HepG2 (cell line): Measurements from ENCODE around the gene PPM1F. TPM values are rescaled to one million over a fixed set of nuclear protein-coding genes. Genes with fewer than 3 reads are reported as not detected.

ENCODE experiments used
- ARHGAP35 ChIP-seq: sonication (generic); formaldehyde crosslinking; IDR thresholded peaks from 2 replicates; pipeline ENCODE4 v1.9.0; 2022; ENCODE audit warnings: mild to moderate bottlenecking, inconsistent platforms, moderate library complexity, missing genetic modification reagents, borderline replicate concordance
- FOSL1 ChIP-seq: sonication (generic); formaldehyde crosslinking; IDR thresholded peaks from 2 replicates; pipeline ENCODE4 v1.9.0; 2021; ENCODE audit warnings: missing genetic modification reagents, borderline replicate concordance
- FOXA1 ChIP-seq, 2 experiments: fragments of 450-650 bp in 1 of 2; sonication (generic) in 1 of 2; formaldehyde crosslinking in 1 of 2; IDR thresholded peaks; 2 replicates each; pipeline versions ENCODE4 v1.4.0 to v1.6.1; 2016 to 2020; ENCODE audit warnings: missing genetic modification reagents in 1 of 2
- HES4 ChIP-seq: sonication (generic); formaldehyde crosslinking; IDR thresholded peaks from 2 replicates; pipeline ENCODE4 v1.9.0; 2021; ENCODE audit warnings: mild to moderate bottlenecking, missing genetic modification reagents, borderline replicate concordance
- HNF4A ChIP-seq: sonication (generic); formaldehyde crosslinking; IDR thresholded peaks from 2 replicates; pipeline ENCODE4 v1.4.0; 2020; ENCODE audit warnings: missing genetic modification reagents
- KDM2A ChIP-seq: sonication (generic); formaldehyde crosslinking; IDR thresholded peaks from 2 replicates; pipeline ENCODE4 v1.4.0; 2020; ENCODE audit warnings: low read depth, missing genetic modification reagents, borderline replicate concordance
- KLF9 ChIP-seq: IDR thresholded peaks from 2 replicates; pipeline ENCODE4 v1.6.1; 2016; ENCODE audit warnings: low read depth
- PHF21A ChIP-seq: sonication (generic); formaldehyde crosslinking; IDR thresholded peaks from 2 replicates; pipeline ENCODE4 v1.5.0; 2020; ENCODE audit warnings: mild to moderate bottlenecking, missing genetic modification reagents
- SMAD9 ChIP-seq: sonication (generic); formaldehyde crosslinking; IDR thresholded peaks from 2 replicates; pipeline ENCODE4 v1.5.1; 2020; ENCODE audit warnings: mild to moderate bottlenecking, missing genetic modification reagents
- THAP7 ChIP-seq: sonication (generic); formaldehyde crosslinking; IDR thresholded peaks from 2 replicates; pipeline ENCODE4 v1.8.1; 2023; ENCODE audit warnings: mild to moderate bottlenecking, missing genetic modification reagents
- ZNF292 ChIP-seq: sonication (generic); formaldehyde crosslinking; IDR thresholded peaks from 2 replicates; pipeline ENCODE4 v1.8.1; 2022; ENCODE audit warnings: mild to moderate bottlenecking, low read depth, missing genetic modification reagents, borderline replicate concordance
- ZNF775 ChIP-seq: sonication (generic); formaldehyde crosslinking; IDR thresholded peaks from 2 replicates; pipeline ENCODE4 v1.4.0; 2020; ENCODE audit warnings: missing genetic modification reagents, mild to moderate bottlenecking, moderate library complexity, borderline replicate concordance
- polyA plus RNA-seq, 8 experiments: library from polyadenylated mRNA; depleted of rRNA in 3 of 8; stranded (reverse) in 7 of 8; unstranded in 1 of 8; fragments of >200 nt; fragmentation: Illumina TruSeq in 4 of 8; extraction: Trizol in 4 of 8; gene quantifications; 2 replicates each; pipeline versions ENCODE4 v1.2.1 to v1.2.3, GENCODE V29; 2011 to 2016; ENCODE audit warnings: low read depth in 4 of 8, missing spikeins in 1 of 8, mixed read lengths in 1 of 8; ENCODE audit not compliant: insufficient read depth in 1 of 8
- total RNA-seq, 5 experiments: library from RNA; depleted of rRNA; stranded (reverse); fragments of >200 nt; fragmentation: Illumina TruSeq; extraction: Trizol; gene quantifications; 2 replicates each; pipeline ENCODE4 v1.2.3, GENCODE V29; 2016; ENCODE audit warnings: low read depth in 1 of 5
- TF ChIP-seq, protein P1 (sequence below): sonication (generic); formaldehyde crosslinking; IDR thresholded peaks from 2 replicates; pipeline ENCODE4 v1.4.0; 2020; ENCODE audit warnings: missing genetic modification reagents, mild to moderate bottlenecking, borderline replicate concordance
- TF ChIP-seq, protein P2 (sequence below): sonication (generic); formaldehyde crosslinking; IDR thresholded peaks from 2 replicates; pipeline ENCODE4 v1.4.0; 2020; ENCODE audit warnings: missing genetic modification reagents
- TF ChIP-seq, protein P3 (sequence below): sonication (generic); formaldehyde crosslinking; IDR thresholded peaks from 2 replicates; pipeline ENCODE4 v1.4.0; 2020; ENCODE audit warnings: missing genetic modification reagents

PPM1F gene
- total and polyA plus RNA-seq, 2 of the 13 experiments (the other 11 are each of a cell fraction or from before 2014, with no cell fraction given): 11.0 to 19.6 TPM

- TF ChIP-seq, protein P1, sequence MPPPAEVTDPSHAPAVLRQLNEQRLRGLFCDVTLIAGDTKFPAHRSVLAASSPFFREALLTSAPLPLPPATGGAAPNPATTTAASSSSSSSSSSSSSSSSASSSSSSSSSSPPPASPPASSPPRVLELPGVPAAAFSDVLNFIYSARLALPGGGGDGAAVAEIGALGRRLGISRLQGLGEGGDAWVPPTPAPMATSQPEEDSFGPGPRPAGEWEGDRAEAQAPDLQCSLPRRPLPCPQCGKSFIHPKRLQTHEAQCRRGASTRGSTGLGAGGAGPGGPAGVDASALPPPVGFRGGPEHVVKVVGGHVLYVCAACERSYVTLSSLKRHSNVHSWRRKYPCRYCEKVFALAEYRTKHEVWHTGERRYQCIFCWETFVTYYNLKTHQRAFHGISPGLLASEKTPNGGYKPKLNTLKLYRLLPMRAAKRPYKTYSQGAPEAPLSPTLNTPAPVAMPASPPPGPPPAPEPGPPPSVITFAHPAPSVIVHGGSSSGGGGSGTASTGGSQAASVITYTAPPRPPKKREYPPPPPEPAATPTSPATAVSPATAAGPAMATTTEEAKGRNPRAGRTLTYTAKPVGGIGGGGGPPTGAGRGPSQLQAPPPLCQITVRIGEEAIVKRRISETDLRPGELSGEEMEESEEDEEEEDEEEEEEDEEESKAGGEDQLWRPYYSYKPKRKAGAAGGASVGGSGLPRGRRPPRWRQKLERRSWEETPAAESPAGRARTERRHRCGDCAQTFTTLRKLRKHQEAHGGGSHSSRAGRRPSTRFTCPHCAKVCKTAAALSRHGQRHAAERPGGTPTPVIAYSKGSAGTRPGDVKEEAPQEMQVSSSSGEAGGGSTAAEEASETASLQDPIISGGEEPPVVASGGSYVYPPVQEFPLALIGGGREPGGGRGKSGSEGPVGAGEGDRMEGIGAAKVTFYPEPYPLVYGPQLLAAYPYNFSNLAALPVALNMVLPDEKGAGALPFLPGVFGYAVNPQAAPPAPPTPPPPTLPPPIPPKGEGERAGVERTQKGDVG (CRISPR knock-in tag): 0 out of 2 replicates have a peak, but pooled peaks have one; percentile 84
- peak; percentile 79; the same call in 1 of the 2 replicates for TF ChIP-seq ZNF292
- TF ChIP-seq KDM2A (CRISPR knock-in tag): peak; percentile 92
- TF ChIP-seq SMAD9: no peak
- no peak for TF ChIP-seq PHF21A (CRISPR knock-in tag)
- TF ChIP-seq, protein P2, sequence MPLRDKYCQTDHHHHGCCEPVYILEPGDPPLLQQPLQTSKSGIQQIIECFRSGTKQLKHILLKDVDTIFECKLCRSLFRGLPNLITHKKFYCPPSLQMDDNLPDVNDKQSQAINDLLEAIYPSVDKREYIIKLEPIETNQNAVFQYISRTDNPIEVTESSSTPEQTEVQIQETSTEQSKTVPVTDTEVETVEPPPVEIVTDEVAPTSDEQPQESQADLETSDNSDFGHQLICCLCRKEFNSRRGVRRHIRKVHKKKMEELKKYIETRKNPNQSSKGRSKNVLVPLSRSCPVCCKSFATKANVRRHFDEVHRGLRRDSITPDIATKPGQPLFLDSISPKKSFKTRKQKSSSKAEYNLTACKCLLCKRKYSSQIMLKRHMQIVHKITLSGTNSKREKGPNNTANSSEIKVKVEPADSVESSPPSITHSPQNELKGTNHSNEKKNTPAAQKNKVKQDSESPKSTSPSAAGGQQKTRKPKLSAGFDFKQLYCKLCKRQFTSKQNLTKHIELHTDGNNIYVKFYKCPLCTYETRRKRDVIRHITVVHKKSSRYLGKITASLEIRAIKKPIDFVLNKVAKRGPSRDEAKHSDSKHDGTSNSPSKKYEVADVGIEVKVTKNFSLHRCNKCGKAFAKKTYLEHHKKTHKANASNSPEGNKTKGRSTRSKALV (CRISPR knock-in tag): peak; percentile 41; the same call in 1 of the 2 replicates
- TF ChIP-seq, protein P3, sequence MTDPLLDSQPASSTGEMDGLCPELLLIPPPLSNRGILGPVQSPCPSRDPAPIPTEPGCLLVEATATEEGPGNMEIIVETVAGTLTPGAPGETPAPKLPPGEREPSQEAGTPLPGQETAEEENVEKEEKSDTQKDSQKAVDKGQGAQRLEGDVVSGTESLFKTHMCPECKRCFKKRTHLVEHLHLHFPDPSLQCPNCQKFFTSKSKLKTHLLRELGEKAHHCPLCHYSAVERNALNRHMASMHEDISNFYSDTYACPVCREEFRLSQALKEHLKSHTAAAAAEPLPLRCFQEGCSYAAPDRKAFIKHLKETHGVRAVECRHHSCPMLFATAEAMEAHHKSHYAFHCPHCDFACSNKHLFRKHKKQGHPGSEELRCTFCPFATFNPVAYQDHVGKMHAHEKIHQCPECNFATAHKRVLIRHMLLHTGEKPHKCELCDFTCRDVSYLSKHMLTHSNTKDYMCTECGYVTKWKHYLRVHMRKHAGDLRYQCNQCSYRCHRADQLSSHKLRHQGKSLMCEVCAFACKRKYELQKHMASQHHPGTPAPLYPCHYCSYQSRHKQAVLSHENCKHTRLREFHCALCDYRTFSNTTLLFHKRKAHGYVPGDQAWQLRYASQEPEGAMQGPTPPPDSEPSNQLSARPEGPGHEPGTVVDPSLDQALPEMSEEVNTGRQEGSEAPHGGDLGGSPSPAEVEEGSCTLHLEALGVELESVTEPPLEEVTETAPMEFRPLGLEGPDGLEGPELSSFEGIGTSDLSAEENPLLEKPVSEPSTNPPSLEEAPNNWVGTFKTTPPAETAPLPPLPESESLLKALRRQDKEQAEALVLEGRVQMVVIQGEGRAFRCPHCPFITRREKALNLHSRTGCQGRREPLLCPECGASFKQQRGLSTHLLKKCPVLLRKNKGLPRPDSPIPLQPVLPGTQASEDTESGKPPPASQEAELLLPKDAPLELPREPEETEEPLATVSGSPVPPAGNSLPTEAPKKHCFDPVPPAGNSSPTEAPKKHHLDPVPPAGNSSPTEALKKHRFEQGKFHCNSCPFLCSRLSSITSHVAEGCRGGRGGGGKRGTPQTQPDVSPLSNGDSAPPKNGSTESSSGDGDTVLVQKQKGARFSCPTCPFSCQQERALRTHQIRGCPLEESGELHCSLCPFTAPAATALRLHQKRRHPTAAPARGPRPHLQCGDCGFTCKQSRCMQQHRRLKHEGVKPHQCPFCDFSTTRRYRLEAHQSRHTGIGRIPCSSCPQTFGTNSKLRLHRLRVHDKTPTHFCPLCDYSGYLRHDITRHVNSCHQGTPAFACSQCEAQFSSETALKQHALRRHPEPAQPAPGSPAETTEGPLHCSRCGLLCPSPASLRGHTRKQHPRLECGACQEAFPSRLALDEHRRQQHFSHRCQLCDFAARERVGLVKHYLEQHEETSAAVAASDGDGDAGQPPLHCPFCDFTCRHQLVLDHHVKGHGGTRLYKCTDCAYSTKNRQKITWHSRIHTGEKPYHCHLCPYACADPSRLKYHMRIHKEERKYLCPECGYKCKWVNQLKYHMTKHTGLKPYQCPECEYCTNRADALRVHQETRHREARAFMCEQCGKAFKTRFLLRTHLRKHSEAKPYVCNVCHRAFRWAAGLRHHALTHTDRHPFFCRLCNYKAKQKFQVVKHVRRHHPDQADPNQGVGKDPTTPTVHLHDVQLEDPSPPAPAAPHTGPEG: no peak; the same call in 1 of the 2 replicates
- no peak for TF ChIP-seq FOSL1 (CRISPR knock-in tag)
- TF ChIP-seq HES4 (CRISPR knock-in tag): 0 out of 2 replicates have a peak, but pooled peaks have one; percentile 45
- no peak for TF ChIP-seq ARHGAP35
- TF ChIP-seq HNF4A (CRISPR knock-in tag): no peak; the same call in 1 of the 2 replicates
- TF ChIP-seq FOXA1 (IDR thresholded peaks at IDR 0.05): no peak
- TF ChIP-seq FOXA1 (CRISPR knock-in tag; IDR thresholded peaks at IDR 0.05): no peak
- TF ChIP-seq KLF9: no peak
- no peak for TF ChIP-seq ZNF775 (CRISPR knock-in tag)
- no peak for TF ChIP-seq THAP7 (CRISPR knock-in tag)
These were observed 14.4 kb downstream of the PPM1F start (continued) for GRCh38 chr22:21938071-21938822.
